Muscle layer of colon (tissue), 2 donors: ENCODE measurements around the gene NT5E.
"Not testable (repeated sequence)": the region's sequence is repeated elsewhere in the genome, so short reads cannot be mapped to it uniquely, and the experiment has no call there.

Experiments used
- H3K27ac ChIP-seq: one replicate; pipeline ENCODE4 v1.7.0; 2013; ENCODE audit warnings: low read depth, mild to moderate bottlenecking, low read length, moderate library complexity
- H3K27me3 ChIP-seq, 2 donors: one replicate each; pipeline ENCODE4 v1.7.0; 2013; ENCODE audit warnings: low read length in 2 of 2, mild to moderate bottlenecking in 2 of 2; ENCODE audit not compliant: insufficient read depth in 2 of 2, control insufficient read depth in 1 of 2
- H3K36me3 ChIP-seq: one replicate; pipeline ENCODE4 v1.7.0; 2013; ENCODE audit warnings: mild to moderate bottlenecking, low read length; ENCODE audit not compliant: insufficient read depth
- H3K4me1 ChIP-seq: one replicate; pipeline ENCODE4 v1.7.0; 2013; ENCODE audit warnings: mild to moderate bottlenecking, low read length; ENCODE audit not compliant: insufficient read depth
- H3K4me3 ChIP-seq, 2 donors: one replicate each; pipeline ENCODE4 v1.7.0; 2013; ENCODE audit warnings: low read length in 2 of 2, low read depth in 1 of 2, mild to moderate bottlenecking in 1 of 2, moderate library complexity in 1 of 2
- H3K9ac ChIP-seq: one replicate; pipeline ENCODE4 v1.7.0; 2013; ENCODE audit warnings: low read length
- H3K9me3 ChIP-seq: one replicate; pipeline ENCODE4 v1.7.0; 2013; ENCODE audit warnings: mild to moderate bottlenecking, low read length
- donor health status: abdominal sarcoma.
- donor health status: Adenocarcinoma of cecum.

The NT5E gene

DNA sequence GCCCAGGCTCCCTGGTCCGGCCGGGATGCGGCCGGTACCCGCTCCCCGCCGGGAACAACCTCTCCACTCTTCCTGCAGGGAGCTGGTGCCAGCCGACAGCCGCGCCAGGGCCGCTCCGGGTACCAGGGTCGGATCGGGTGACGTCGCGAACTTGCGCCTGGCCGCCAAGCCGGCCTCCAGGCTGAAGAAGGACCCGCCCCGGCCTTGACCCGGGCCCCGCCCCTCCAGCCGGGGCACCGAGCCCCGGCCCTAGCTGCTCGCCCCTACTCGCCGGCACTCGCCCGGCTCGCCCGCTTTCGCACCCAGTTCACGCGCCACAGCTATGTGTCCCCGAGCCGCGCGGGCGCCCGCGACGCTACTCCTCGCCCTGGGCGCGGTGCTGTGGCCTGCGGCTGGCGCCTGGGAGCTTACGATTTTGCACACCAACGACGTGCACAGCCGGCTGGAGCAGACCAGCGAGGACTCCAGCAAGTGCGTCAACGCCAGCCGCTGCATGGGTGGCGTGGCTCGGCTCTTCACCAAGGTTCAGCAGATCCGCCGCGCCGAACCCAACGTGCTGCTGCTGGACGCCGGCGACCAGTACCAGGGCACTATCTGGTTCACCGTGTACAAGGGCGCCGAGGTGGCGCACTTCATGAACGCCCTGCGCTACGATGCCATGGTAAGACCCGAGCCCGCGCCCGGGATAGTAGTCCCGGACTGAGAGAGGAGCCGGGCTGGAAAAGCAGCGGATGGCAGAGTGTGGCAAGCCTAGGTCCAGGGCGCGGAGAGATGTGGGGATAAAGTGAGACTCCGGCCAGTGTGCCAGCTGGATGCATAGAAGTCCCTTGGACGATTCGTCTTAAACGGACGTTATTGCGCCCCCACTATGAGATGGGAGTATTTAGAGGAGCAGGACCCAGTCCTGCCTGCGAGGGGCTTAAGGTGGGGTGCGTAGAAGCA is at the start of gene NT5E:
NT5E (plus strand) TSS at position 266 of the 942 bp plus-strand sequence; CDS start at position 323, 57 bp downstream.
- Histone ChIP-seq H3K36me3 (no peaks in the 10 kb centered on the region), H3K9me3 (no peaks in the 10 kb centered on the region), H3K4me3 (peak within 1 kb of the TSS; percentile 58 to 59), H3K4me1 (peaks cover 21% of the 10 kb centered on the region), H3K9ac (peak within 1 kb of the TSS; percentile 47), H3K27ac (peak within 1 kb of the TSS; percentile 82), H3K27me3 (no peaks in the 10 kb centered on the region)

DNA sequence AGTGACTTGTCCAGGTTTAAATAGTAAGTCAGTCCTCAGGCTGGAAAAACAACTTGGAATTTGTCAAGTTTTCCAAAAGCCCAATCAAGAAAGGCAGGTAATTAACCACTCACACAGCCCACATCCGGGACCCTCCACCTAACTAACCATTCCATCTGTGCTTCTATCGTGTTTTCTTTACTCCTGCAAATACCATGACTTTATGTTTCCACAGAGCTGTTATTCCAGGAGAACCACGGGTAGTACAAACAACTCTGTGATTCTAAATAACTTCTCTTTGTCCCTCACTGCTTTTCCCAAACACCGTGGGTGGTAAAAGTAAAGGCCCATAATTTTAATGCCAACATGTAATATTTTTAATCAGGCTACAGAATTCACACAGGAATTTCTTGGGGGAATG is 49.6 kb upstream of the NT5E start:
- H3K9me3 ChIP-seq = peaks cover 5% of the 10 kb centered on the region
- no peak overlapping the region for H3K27ac ChIP-seq
- H3K36me3 ChIP-seq = no peaks in the 10 kb centered on the region
- H3K9ac ChIP-seq = no peak overlapping the region
- H3K27me3 ChIP-seq = no peaks in the 10 kb centered on the region
- no peaks in the 10 kb centered on the region for H3K4me1 ChIP-seq
- H3K4me3 ChIP-seq = no peak overlapping the region

DNA sequence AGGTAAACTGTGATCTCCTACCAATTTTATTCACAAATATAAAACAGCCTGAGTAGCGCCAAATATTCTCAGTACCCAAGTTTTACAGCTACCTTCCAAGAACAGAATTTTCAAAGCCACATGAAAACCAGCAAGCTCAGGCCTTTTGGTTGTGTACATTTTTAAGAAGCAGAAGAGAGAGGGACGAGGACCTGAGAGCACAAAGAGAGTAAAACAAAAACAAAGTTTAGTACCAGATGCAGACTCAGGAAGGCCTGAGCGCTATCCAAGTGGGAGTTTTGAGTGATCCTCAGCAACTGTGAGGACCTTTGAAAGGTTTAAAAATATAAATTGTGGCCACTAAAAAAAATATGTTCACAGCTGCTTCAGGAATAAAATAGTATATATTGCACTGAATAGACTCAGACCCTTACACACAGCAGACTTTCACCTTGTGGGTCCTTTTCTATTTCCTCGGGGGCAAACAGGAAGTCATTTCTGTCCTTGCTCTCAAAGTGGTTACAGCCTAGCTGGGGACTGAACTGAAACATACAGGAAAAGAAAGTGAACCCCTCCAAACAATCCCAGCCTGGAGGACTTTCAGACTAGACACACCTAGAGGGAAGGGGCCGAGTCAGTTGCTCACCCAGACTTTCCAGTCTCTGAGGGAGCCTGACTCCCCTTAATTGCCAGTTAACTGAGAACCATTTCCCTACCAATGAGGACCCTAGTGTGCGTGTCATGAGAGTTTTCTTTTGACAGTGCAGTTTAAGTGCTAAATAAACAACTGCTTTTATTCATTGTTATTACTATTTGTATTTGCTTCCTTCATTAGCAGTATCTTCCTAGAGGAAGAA is 48.5 kb upstream of the NT5E start:
- Histone ChIP-seq H3K9ac (no peak overlapping the region), H3K9me3 (peaks cover 5% of the 10 kb centered on the region), H3K36me3 (no peaks in the 10 kb centered on the region), H3K27ac (no peak overlapping the region), H3K4me3 (no peak overlapping the region), H3K4me1 (no peaks in the 10 kb centered on the region), H3K27me3 (no peaks in the 10 kb centered on the region)

DNA sequence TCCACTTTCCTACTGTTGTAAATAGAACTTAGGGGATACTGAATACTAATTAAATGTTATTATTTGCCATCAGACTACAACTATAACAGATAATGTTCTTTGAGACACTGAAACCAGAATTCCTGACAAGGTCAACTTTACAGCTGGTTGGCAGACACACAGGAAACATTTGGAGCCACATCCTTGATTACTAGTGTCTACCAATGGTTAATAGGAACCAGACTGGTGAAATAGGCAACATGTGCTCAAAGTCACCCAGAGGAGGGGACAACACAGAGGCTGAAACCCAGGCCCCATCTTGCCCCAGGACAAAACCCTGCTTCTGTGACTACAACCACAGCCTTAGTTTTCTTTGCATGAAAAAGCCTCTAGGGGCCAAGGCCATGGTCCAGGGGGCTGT is 47.8 kb upstream of the NT5E start:
- Histone ChIP-seq H3K9me3 (peaks cover 5% of the 10 kb centered on the region), H3K9ac (no peak overlapping the region), H3K4me1 (no peaks in the 10 kb centered on the region), H3K36me3 (no peaks in the 10 kb centered on the region), H3K27ac (no peak overlapping the region), H3K27me3 (no peaks in the 10 kb centered on the region), H3K4me3 (no peak overlapping the region)

DNA sequence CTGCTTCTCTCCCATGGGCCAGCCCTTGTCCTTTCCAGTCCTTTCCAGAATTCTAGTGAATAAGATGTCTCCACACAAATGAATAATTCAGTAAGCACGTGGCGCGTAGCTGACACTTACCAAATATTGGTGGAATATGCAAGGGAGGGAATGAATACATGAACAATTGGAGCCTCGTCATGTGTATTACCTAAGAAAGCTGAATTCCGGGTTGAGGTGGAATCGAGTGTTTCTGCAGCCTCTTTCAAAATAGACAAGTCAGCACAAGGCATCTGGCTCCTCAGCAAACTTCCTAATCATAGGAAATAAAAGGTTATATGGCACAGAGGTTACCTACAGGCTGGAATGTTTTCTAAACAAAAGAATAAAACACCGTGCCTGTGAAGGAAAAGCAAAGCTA is 47.0 kb upstream of the NT5E start:
- Histone ChIP-seq H3K4me1 (no peaks in the 10 kb centered on the region), H3K9ac (no peak overlapping the region), H3K9me3 (no peaks in the 10 kb centered on the region), H3K4me3 (no peak overlapping the region), H3K27ac (no peak overlapping the region), H3K27me3 (no peaks in the 10 kb centered on the region), H3K36me3 (no peaks in the 10 kb centered on the region)

DNA sequence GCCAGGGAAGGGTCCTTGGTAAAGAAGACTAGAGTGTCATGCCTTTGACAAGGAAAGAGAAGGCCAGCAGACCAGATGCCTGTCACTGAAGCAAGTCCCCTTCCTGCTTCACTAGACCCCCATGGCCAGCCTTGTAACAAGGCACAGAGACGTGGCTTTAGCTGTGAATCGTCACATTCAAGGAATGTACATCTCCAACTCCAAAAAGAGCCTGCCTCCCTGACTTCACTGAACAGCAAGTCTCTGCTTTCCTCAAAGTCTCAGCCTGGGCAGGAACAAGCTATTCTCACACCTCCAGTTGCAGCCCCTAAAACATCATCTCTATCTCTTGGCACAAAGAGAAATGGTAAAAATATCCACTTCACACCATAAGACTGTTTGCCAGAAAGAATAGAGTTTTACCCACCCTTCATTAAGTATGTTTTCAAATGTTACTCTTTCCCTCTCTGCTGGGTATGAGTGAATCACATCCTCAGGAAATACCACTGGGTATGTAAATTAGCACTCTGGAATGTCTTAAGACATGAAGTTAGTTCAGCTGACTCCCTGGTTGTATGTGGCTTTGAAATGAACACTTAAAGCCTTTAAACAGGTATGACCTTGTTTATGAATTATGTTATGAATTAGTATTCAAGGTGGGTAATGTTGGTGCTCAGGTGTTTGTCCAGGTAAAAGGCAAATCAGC is 46.4 kb upstream of the NT5E start:
- H3K4me1 ChIP-seq = no peaks in the 10 kb centered on the region
- no peak overlapping the region for H3K4me3 ChIP-seq
- H3K9ac ChIP-seq = no peak overlapping the region
- H3K27me3 ChIP-seq = no peaks in the 10 kb centered on the region
- H3K36me3 ChIP-seq = no peaks in the 10 kb centered on the region
- H3K27ac ChIP-seq = no peak overlapping the region
- no peaks in the 10 kb centered on the region for H3K9me3 ChIP-seq

DNA sequence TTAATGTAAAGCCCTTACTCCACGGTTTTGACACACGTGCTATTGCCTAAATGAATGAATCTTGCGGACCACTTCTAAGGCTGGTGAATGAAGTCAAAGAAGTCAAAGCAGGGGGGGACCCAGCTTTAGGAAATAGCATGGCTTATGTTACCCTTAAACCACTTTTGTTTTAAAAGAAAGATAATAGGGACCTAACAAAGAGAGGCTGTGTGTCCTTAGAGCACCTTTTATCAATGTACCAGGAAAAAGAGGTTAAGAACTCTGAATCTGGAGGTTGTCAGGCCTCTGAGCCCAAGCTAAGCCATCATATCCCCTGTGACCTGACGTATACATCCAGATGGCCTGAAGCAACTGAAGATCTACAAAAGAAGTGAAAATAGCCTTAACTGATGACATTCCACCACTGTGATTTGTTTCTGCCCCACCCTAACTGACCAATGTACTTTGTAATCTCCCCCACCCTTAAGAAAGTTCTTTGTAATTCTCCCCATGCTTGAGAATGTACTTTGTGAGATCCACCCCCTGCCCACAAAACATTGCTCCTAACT is 45.8 kb upstream of the NT5E start:
- H3K27me3 ChIP-seq, H3K27ac ChIP-seq, H3K9ac ChIP-seq, H3K4me1 ChIP-seq, H3K4me3 ChIP-seq, H3K36me3 ChIP-seq, H3K9me3 ChIP-seq: not testable (repeated sequence)

DNA sequence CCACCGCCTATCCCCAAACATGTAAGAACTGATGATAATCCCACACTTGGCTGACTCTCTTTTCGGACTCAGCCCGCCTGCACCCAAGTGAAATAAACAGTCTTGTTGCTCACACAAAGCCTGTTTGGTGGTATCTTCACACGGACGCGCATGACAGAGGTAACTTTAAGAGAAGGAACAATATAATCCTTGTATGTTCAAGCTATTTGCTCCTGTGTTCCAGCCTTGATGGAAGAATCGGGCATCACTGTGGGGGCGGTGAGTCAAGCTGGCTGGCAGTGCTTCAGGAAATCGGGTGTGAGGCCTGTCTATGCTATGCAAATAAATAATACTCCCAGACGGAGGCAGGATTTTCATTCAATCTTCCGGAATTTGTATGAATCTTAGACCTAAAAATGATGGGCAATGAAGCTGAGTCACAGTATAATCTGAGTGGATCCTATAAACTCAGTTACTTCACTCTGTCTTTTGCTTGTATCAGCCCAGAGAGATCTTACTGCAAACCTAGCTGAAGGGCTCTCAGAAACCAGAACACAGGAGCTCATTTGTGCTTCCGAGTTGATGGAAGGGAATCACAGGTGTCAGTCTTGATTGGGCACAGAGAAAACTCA is 45.2 kb upstream of the NT5E start:
- H3K9me3 ChIP-seq = no peaks in the 10 kb centered on the region
- H3K4me3 ChIP-seq = no peak overlapping the region
- H3K9ac ChIP-seq = no peak overlapping the region
- no peaks in the 10 kb centered on the region for H3K4me1 ChIP-seq
- H3K27ac ChIP-seq = no peak overlapping the region
- H3K36me3 ChIP-seq = no peaks in the 10 kb centered on the region
- no peaks in the 10 kb centered on the region for H3K27me3 ChIP-seq

DNA sequence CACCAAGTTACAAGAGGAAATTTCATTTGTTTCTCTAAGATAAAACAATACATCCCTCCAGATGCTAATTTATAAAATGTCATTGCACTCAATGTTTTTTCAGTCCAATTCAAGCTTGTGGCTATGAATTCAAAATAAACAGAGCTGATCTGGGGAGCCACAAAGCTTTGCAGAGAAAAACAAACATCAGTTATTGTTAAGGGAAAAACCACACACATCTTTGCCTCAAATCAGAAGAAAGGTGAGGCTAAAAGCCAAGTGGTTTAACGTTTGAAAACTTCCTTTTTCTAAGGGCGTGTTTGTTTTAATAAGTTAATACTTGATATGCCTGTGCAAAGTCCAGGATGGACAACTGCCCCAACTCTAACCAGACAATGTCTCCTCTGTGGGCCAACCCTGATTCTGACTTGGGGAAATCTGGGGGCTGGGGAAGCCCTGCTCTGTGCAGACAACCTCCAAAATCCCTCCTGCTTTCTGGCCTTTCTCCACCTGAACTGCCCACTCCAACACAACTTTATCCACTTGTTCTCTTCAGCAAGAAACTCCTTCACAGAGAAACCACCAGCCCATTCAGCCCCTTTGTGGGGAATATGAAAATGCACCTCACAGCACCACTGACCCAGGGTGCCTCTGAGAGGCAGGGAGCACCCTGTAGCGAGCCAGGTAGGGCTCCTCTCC is 44.6 kb upstream of the NT5E start:
- H3K27me3 ChIP-seq = no peaks in the 10 kb centered on the region
- H3K27ac ChIP-seq = no peak overlapping the region
- no peaks in the 10 kb centered on the region for H3K9me3 ChIP-seq
- no peaks in the 10 kb centered on the region for H3K4me1 ChIP-seq
- no peaks in the 10 kb centered on the region for H3K36me3 ChIP-seq
- H3K9ac ChIP-seq = no peak overlapping the region
- H3K4me3 ChIP-seq = no peak overlapping the region

DNA sequence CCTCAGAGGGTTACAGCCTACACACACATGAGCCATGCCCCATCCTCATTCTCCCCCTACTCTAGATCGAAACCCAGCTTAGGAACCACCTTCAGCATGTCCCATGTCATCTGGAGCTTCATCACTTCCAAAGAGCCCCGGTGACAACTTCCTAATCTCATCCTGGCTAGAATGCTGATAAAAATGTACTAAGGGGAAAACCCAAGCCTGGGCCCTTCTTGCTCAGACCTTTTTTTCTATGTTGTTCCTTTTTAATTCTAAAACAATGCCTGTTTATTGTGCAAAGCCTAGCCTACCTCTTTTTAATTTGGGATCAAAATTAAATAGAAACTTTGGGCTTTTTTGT is 44.1 kb upstream of the NT5E start:
- H3K4me1 ChIP-seq = no peaks in the 10 kb centered on the region
- H3K9me3 ChIP-seq = no peaks in the 10 kb centered on the region
- no peaks in the 10 kb centered on the region for H3K36me3 ChIP-seq
- no peak overlapping the region for H3K9ac ChIP-seq
- H3K27me3 ChIP-seq = no peaks in the 10 kb centered on the region
- H3K4me3 ChIP-seq = no peak overlapping the region
- no peak overlapping the region for H3K27ac ChIP-seq
